HL-60 (cell line): Measurements from ENCODE around the gene TBC1D22A.

ENCODE experiments used
- SPI1 ChIP-seq: IDR thresholded peaks from 2 replicates; pipeline ENCODE4 v1.6.1; 2012; ENCODE audit warnings: low read depth, mild to moderate bottlenecking, borderline replicate concordance
- TF ChIP-seq, protein P1 (sequence below): IDR thresholded peaks from one replicate; pipeline ENCODE4 v1.5.1; 2011; ENCODE audit warnings: low read length, control low read depth, inconsistent platforms; ENCODE audit not compliant: insufficient read depth
- TF ChIP-seq, protein P2 (sequence below): IDR thresholded peaks from 2 replicates; pipeline ENCODE4 v1.6.1; 2012; ENCODE audit warnings: low read depth; ENCODE audit not compliant: insufficient replicate concordance

DNA sequence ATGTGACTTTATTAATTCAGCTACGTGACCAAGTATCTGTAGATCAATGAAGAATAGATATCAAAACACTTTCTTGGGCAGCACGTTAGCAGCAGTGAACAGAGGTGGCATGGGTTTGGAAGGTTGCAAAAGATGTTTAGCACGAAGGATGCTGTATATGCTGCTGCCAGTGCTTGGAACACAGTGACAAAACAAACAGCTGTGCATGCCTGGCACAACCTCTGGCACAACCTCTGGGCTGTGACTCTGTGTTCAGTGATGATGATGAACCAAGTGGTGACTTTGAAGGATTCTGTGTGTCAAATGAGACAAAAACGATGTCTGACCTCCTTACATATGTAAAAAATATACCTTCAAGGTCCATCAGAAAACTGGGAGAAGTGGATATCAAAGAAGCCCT, 104.7 kb downstream of the TBC1D22A start:
- TF ChIP-seq, protein P1, sequence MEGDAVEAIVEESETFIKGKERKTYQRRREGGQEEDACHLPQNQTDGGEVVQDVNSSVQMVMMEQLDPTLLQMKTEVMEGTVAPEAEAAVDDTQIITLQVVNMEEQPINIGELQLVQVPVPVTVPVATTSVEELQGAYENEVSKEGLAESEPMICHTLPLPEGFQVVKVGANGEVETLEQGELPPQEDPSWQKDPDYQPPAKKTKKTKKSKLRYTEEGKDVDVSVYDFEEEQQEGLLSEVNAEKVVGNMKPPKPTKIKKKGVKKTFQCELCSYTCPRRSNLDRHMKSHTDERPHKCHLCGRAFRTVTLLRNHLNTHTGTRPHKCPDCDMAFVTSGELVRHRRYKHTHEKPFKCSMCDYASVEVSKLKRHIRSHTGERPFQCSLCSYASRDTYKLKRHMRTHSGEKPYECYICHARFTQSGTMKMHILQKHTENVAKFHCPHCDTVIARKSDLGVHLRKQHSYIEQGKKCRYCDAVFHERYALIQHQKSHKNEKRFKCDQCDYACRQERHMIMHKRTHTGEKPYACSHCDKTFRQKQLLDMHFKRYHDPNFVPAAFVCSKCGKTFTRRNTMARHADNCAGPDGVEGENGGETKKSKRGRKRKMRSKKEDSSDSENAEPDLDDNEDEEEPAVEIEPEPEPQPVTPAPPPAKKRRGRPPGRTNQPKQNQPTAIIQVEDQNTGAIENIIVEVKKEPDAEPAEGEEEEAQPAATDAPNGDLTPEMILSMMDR = no peak
- TF ChIP-seq, protein P2, sequence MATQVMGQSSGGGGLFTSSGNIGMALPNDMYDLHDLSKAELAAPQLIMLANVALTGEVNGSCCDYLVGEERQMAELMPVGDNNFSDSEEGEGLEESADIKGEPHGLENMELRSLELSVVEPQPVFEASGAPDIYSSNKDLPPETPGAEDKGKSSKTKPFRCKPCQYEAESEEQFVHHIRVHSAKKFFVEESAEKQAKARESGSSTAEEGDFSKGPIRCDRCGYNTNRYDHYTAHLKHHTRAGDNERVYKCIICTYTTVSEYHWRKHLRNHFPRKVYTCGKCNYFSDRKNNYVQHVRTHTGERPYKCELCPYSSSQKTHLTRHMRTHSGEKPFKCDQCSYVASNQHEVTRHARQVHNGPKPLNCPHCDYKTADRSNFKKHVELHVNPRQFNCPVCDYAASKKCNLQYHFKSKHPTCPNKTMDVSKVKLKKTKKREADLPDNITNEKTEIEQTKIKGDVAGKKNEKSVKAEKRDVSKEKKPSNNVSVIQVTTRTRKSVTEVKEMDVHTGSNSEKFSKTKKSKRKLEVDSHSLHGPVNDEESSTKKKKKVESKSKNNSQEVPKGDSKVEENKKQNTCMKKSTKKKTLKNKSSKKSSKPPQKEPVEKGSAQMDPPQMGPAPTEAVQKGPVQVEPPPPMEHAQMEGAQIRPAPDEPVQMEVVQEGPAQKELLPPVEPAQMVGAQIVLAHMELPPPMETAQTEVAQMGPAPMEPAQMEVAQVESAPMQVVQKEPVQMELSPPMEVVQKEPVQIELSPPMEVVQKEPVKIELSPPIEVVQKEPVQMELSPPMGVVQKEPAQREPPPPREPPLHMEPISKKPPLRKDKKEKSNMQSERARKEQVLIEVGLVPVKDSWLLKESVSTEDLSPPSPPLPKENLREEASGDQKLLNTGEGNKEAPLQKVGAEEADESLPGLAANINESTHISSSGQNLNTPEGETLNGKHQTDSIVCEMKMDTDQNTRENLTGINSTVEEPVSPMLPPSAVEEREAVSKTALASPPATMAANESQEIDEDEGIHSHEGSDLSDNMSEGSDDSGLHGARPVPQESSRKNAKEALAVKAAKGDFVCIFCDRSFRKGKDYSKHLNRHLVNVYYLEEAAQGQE = no peak
- no peak for TF ChIP-seq SPI1
